ENCODE measurements around the gene PTPRN2. TPM values are rescaled to one million over a fixed set of nuclear protein-coding genes. Genes with fewer than 3 reads are reported as not detected.

Gene PTPRN2
- total and polyA plus RNA-seq, 2 donors (not counting 1 experiment from before 2014, with no cell fraction given) = 0.54 to 1.2 TPM

GRCh38 chr7:157687845-157688532 lies 899.6 kb downstream of the PTPRN2 start:
- Histone ChIP-seq H3K36me3 (ENCODE audit: control insufficient read depth, insufficient read depth, low read length) (no peaks in the 10 kb centered on the region), H4K20me1 (ENCODE audit: control insufficient read depth, extremely low read depth, insufficient read depth, low read length) (no peaks in the 10 kb centered on the region)

DNA sequence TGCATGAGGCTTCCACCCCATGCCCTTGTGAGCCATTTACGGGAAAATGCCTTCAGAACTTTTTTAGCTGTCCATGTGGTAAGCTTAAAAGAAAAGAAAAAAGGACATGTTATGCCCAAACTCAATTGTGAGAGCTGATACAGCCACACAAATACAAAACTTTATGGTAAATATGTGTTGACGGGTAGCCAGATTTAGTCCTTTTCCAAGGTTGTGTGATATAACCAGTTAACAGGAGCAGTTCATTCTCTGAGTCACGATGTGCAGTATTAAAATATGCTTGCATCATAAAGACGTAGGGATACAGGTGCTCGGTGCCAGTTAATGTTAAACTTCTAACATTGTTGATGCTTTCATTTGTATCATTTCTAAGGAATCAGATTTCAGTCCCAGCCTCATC lies 900.5 kb downstream of the PTPRN2 start:
- Histone ChIP-seq H3K27me3 (ENCODE audit: control insufficient read depth, insufficient read depth, low read length) (peaks cover 4% of the 10 kb centered on the region), H3K36me3 (ENCODE audit: control insufficient read depth, insufficient read depth, low read length) (no peaks in the 10 kb centered on the region), H3K27ac (ENCODE audit: insufficient read depth, low read length) (no peak overlapping the region), H3K4me1 (ENCODE audit: control insufficient read depth, extremely low read depth, insufficient read depth, low read length) (no peaks in the 10 kb centered on the region), H3K4me3 (replicated peaks in 1 of 4; ENCODE audit: control extremely low read depth in 1 of 4, insufficient read depth in 1 of 4, low read depth in 3 of 4, low read length in 4 of 4) (no peak overlapping the region), H2AFZ (ENCODE audit: low read length) (no peak overlapping the region), H4K20me1 (ENCODE audit: control insufficient read depth, extremely low read depth, insufficient read depth, low read length) (no peaks in the 10 kb centered on the region), H3K9ac (ENCODE audit: insufficient read depth, low read length) (no peak overlapping the region), H3K9me3 (ENCODE audit: control insufficient read depth, insufficient read depth, low read depth, low read length) (no peaks in the 10 kb centered on the region), H3K79me2 (ENCODE audit: control insufficient read depth, insufficient read depth, low read length) (no peaks in the 10 kb centered on the region), H3K4me2 (ENCODE audit: extremely low read depth, insufficient read depth, low read length) (no peak overlapping the region)
- peak in 1 of 2 donors; percentile 9 for DNase-seq (ENCODE audit: low read depth in 2 of 2)
- no peak for TF ChIP-seq EZH2 (IDR thresholded peaks at IDR 0.05; ENCODE audit: low read length, missing control alignments)
- no peak for TF ChIP-seq CTCF (conservative IDR thresholded peaks at IDR 0.05 in 1 of 2, IDR thresholded peaks at IDR 0.05 in 1 of 2; ENCODE audit: low read depth in 1 of 2, low read length in 2 of 2)

More at GRCh38 chr7:157687845-157688532, 899.6 kb downstream of the PTPRN2 start:
- DNase-seq (ENCODE audit: low read depth in 2 of 2) = no peak
- Histone ChIP-seq H3K9me3 (ENCODE audit: control insufficient read depth, insufficient read depth, low read depth, low read length) (no peaks in the 10 kb centered on the region), H2AFZ (ENCODE audit: low read length) (no peak overlapping the region), H3K4me3 (replicated peaks in 1 of 4; ENCODE audit: control extremely low read depth in 1 of 4, insufficient read depth in 1 of 4, low read depth in 3 of 4, low read length in 4 of 4) (no peak overlapping the region), H3K27me3 (ENCODE audit: control insufficient read depth, insufficient read depth, low read length) (peaks cover 4% of the 10 kb centered on the region), H3K27ac (ENCODE audit: insufficient read depth, low read length) (no peak overlapping the region), H3K4me1 (ENCODE audit: control insufficient read depth, extremely low read depth, insufficient read depth, low read length) (no peaks in the 10 kb centered on the region), H3K9ac (ENCODE audit: insufficient read depth, low read length) (no peak overlapping the region), H3K4me2 (ENCODE audit: extremely low read depth, insufficient read depth, low read length) (no peak overlapping the region), H3K79me2 (ENCODE audit: control insufficient read depth, insufficient read depth, low read length) (no peaks in the 10 kb centered on the region)
- TF ChIP-seq CTCF (conservative IDR thresholded peaks at IDR 0.05 in 1 of 2, IDR thresholded peaks at IDR 0.05 in 1 of 2; ENCODE audit: low read depth in 1 of 2, low read length in 2 of 2) (no peak), EZH2 (IDR thresholded peaks at IDR 0.05; ENCODE audit: low read length, missing control alignments) (no peak)

DNA sequence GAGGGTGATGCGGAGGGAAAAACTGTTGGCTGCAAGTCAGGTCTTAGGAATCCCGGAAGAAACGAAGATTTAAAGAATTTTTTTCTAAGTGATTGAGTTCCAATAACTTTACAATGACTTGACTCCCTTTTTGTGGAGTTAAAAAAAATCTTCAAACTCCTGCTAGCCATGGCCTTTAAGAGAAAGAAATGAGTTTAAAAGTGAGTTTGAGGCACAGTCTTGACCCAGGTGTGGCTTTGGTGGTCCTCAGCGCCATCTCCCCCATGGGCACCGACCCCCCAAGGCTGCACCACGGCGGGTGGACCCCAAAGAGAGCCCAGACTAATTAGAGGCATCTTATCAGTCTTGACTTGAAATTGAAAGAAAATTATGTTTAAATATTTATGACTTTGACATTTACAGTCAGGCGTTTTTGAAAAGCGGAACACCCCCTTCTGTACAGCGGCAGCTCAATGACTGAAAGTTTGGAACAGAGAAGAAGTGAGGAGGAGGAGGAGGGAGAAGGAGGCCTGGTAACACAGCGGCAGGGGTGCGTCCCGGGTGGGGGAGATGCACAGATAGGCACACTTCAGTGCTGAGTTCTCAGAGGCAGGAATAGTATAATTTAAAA lies 901.2 kb downstream of the PTPRN2 start:
- peak in 1 of 2 donors; percentile 46 for DNase-seq (ENCODE audit: low read depth in 2 of 2)
- H3K79me2 ChIP-seq (ENCODE audit: control insufficient read depth, insufficient read depth, low read length) = no peaks in the 10 kb centered on the region
- no peaks in the 10 kb centered on the region for H3K36me3 ChIP-seq (ENCODE audit: control insufficient read depth, insufficient read depth, low read length)
- no peaks in the 10 kb centered on the region for H4K20me1 ChIP-seq (ENCODE audit: control insufficient read depth, extremely low read depth, insufficient read depth, low read length)
- no peak overlapping the region for H3K4me2 ChIP-seq (ENCODE audit: extremely low read depth, insufficient read depth, low read length)
- no peak for TF ChIP-seq EZH2 (IDR thresholded peaks at IDR 0.05; ENCODE audit: low read length, missing control alignments)
- H3K9me3 ChIP-seq (ENCODE audit: control insufficient read depth, insufficient read depth, low read depth, low read length) = no peaks in the 10 kb centered on the region
- no peak overlapping the region for H3K4me3 ChIP-seq (replicated peaks in 1 of 4; ENCODE audit: control extremely low read depth in 1 of 4, insufficient read depth in 1 of 4, low read depth in 3 of 4, low read length in 4 of 4)
- no peak overlapping the region for H3K27ac ChIP-seq (ENCODE audit: insufficient read depth, low read length)
- no peak overlapping the region for H3K9ac ChIP-seq (ENCODE audit: insufficient read depth, low read length)
- no peaks in the 10 kb centered on the region for H3K4me1 ChIP-seq (ENCODE audit: control insufficient read depth, extremely low read depth, insufficient read depth, low read length)
- peaks cover 4% of the 10 kb centered on the region for H3K27me3 ChIP-seq (ENCODE audit: control insufficient read depth, insufficient read depth, low read length)
- H2AFZ ChIP-seq (ENCODE audit: low read length) = no peak overlapping the region

Measured in fibroblast of lung (primary cell).